K562 (cell line): ENCODE measurements around the gene PPP2R3C. TPM values are rescaled to one million over a fixed set of nuclear protein-coding genes. Genes with fewer than 3 reads are reported as not detected.

ENCODE experiments used
- ATAC-seq: fragments of 200-7000 bp; cut with Tn5 transposase; 3 replicates; pipeline ENCODE4 v1.9.1; 2020; ENCODE audit warnings: moderate library complexity
- BruUV-seq: library from RNA; stranded (reverse); fragments of 400-500 nt; replicated peaks from 2 replicates; lab custom pipeline; 2021; lab: Mats Ljungman, UMichigan
- CTCF ChIA-PET: fragments of 300-600 bp; formaldehyde crosslinking; extraction: SDS; loops from one replicate; lab custom pipeline; 2021; ENCODE audit warnings: low intra/inter-chr PET ratio; lab: Yijun Ruan, JAX
- POLR2A ChIA-PET: fragments of 300-600, 350-650 bp; sonication (Branson Sonifier 250); formaldehyde crosslinking; extraction: SDS; loops from one replicate; lab custom pipeline; 2021; ENCODE audit warnings: antibody characterized with exemption, inconsistent platforms; lab: Yijun Ruan, JAX
- DNase-seq, 4 experiments: peaks; one replicate each; pipeline versions ENCODE4 v3.0.0 to v3.0.0-alpha.2; 2011 to 2018; ENCODE audit warnings: low spot score in 3 of 4, mixed read lengths in 3 of 4; ENCODE audit errors: extremely low read depth in 1 of 4
- FAIRE-seq: peaks from 2 replicates; lab custom pipeline; 2011; peaks lifted over from hg19 to GRCh38; lab: Jason Lieb, UNC
- H2AFZ ChIP-seq: 2 replicates; pipeline ENCODE4 v1.6.0; 2011; ENCODE audit warnings: low read depth, low read length, control low read depth, inconsistent platforms
- H3K27ac ChIP-seq: fragments of 200-600 bp; 3 replicates; pipeline ENCODE4 v1.8.0; 2011; ENCODE audit warnings: low read depth, mild to moderate bottlenecking, control low read depth, inconsistent platforms, low read length, moderate library complexity, mixed read lengths; ENCODE audit errors: extremely low read depth
- H3K27me3 ChIP-seq, 2 experiments: fragments of 300-600 bp in 1 of 2; 2 replicates in 1 of 2; 3 replicates in 1 of 2; pipeline versions ENCODE4 v1.6.0 to v1.8.0; 2011; ENCODE audit warnings: inconsistent platforms in 2 of 2, low read length in 2 of 2, mild to moderate bottlenecking in 1 of 2, mixed read lengths in 1 of 2, moderate library complexity in 1 of 2; ENCODE audit not compliant: control insufficient read depth in 2 of 2, insufficient read depth in 2 of 2
- H3K36me3 ChIP-seq: fragments of 300-600 bp; 3 replicates; pipeline ENCODE4 v1.8.0; 2011; ENCODE audit warnings: mild to moderate bottlenecking, low read length, inconsistent platforms; ENCODE audit not compliant: control insufficient read depth, insufficient read depth
- H3K4me1 ChIP-seq, 2 experiments: fragments of 200-600 bp in 1 of 2; replicated peaks in 1 of 2; 2 replicates in 1 of 2; 3 replicates in 1 of 2; pipeline versions ENCODE4 v1.5.1 to v1.8.0; 2011; ENCODE audit warnings: inconsistent platforms in 2 of 2, low read length in 2 of 2, mild to moderate bottlenecking in 1 of 2, mixed read lengths in 1 of 2, moderate library complexity in 1 of 2; ENCODE audit not compliant: control insufficient read depth in 2 of 2, insufficient read depth in 2 of 2
- H3K4me2 ChIP-seq: 2 replicates; pipeline ENCODE4 v1.6.1; 2011; ENCODE audit warnings: low read length, control low read depth, inconsistent platforms, mixed read lengths; ENCODE audit not compliant: insufficient read depth
- H3K4me3 ChIP-seq: fragments of 200-600 bp; sonication (generic), shearing (Covaris generic); 2 replicates; pipeline ENCODE4 v1.5.1; 2016; ENCODE audit warnings: control low read depth, inconsistent platforms
- H3K79me2 ChIP-seq: fragments of 200-600 bp; 3 replicates; pipeline ENCODE4 v1.8.0; 2011; ENCODE audit warnings: low read length, inconsistent platforms; ENCODE audit not compliant: control insufficient read depth, insufficient read depth
- H3K9ac ChIP-seq, 2 experiments: 2 replicates each; pipeline versions ENCODE4 v1.6.0 to v1.6.1; 2011; ENCODE audit warnings: low read depth in 2 of 2, low read length in 2 of 2, control low read depth in 1 of 2, inconsistent platforms in 1 of 2, mild to moderate bottlenecking in 1 of 2, mixed read lengths in 1 of 2; ENCODE audit not compliant: insufficient read depth in 1 of 2
- H3K9me1 ChIP-seq: one replicate; pipeline ENCODE4 v1.6.0; 2011; ENCODE audit warnings: inconsistent platforms, mild to moderate bottlenecking, low read length, moderate library complexity; ENCODE audit not compliant: control insufficient read depth, insufficient read depth
- H3K9me3 ChIP-seq: replicated peaks from 2 replicates; pipeline ENCODE4 v1.5.1; 2011; ENCODE audit warnings: low read depth, low read length, inconsistent platforms; ENCODE audit not compliant: control insufficient read depth, insufficient read depth
- H4K20me1 ChIP-seq: replicated peaks from 2 replicates; pipeline ENCODE4 v1.6.1; 2011; ENCODE audit warnings: low read length, inconsistent platforms, mixed read lengths; ENCODE audit not compliant: control insufficient read depth, insufficient read depth
- ATF3 ChIP-seq, 2 experiments: fragments of 450-650 bp in 1 of 2; sonication (generic) in 1 of 2; formaldehyde crosslinking in 1 of 2; IDR thresholded peaks in 1 of 2; conservative IDR thresholded peaks in 1 of 2; 2 replicates each; pipeline versions ENCODE4 v1.6.1 to v1.8.1; 2016 to 2023; ENCODE audit warnings: mild to moderate bottlenecking in 2 of 2, moderate library complexity in 2 of 2, inconsistent platforms in 1 of 2, missing genetic modification reagents in 1 of 2
- CEBPG ChIP-seq, 3 experiments: fragments of 200-800 bp in 1 of 3; sonication (Bioruptor generic) in 1 of 3; sonication (generic) in 1 of 3; formaldehyde crosslinking in 1 of 3; IDR thresholded peaks in 2 of 3; conservative IDR thresholded peaks in 1 of 3; 2 replicates each; pipeline versions ENCODE4 v1.6.1 to v1.8.0; 2016 to 2022; ENCODE audit warnings: missing compliant biosample characterization in 2 of 3, missing genetic modification characterization in 2 of 3, mild to moderate bottlenecking in 1 of 3, missing genetic modification reagents in 1 of 3
- DPF2 ChIP-seq: fragments of 450-650 bp; IDR thresholded peaks from 2 replicates; pipeline ENCODE4 v1.6.1; 2016
- FOSL1 ChIP-seq: fragments of 200-800 bp; sonication (Bioruptor generic); conservative IDR thresholded peaks from 2 replicates; pipeline ENCODE4 v1.6.1; 2016; ENCODE audit warnings: missing genetic modification characterization, missing compliant biosample characterization
- JUN ChIP-seq, 2 experiments: sonication (generic) in 1 of 2; formaldehyde crosslinking in 1 of 2; IDR thresholded peaks; 2 replicates each; pipeline versions ENCODE4 v1.6.1 to v1.8.0; 2012 to 2022; ENCODE audit warnings: borderline replicate concordance in 2 of 2, mild to moderate bottlenecking in 2 of 2, improper control_type of control experiment in 1 of 2, low read depth in 1 of 2, low read length in 1 of 2, missing genetic modification reagents in 1 of 2
- JUND ChIP-seq, 2 experiments: IDR thresholded peaks; 2 replicates in 1 of 2; 3 replicates in 1 of 2; pipeline ENCODE4 v1.6.1; 2011; ENCODE audit warnings: borderline replicate concordance in 2 of 2, low read depth in 2 of 2, low read length in 2 of 2, improper control_type of control experiment in 1 of 2, missing biosample characterization in 1 of 2, missing genetic modification characterization in 1 of 2, missing genetic modification reagents in 1 of 2
- MEIS2 ChIP-seq: fragments of 450-650 bp; IDR thresholded peaks from 2 replicates; pipeline ENCODE4 v1.6.1; 2014; ENCODE audit warnings: mild to moderate bottlenecking; ENCODE audit not compliant: partially characterized antibody
- PKNOX1 ChIP-seq: fragments of 450-650 bp; IDR thresholded peaks from 2 replicates; pipeline ENCODE4 v1.6.1; 2016
- SMARCA4 ChIP-seq: fragments of 450-650 bp; IDR thresholded peaks from 2 replicates; pipeline ENCODE4 v1.6.1; 2016
- ZBTB33 ChIP-seq: sonication (generic); formaldehyde crosslinking; IDR thresholded peaks from 2 replicates; pipeline ENCODE4 v1.8.1; 2023; ENCODE audit warnings: mild to moderate bottlenecking, missing genetic modification reagents
- WGBS: fragments of 100-300 bp; shearing (Covaris generic); methylation state at CpG from one replicate; pipeline ENCODE4 v1.1.6; 2016; ENCODE audit warnings: low coverage, mixed read lengths; ENCODE audit not compliant: insufficient coverage; ENCODE audit errors: missing lambda C conversion rate; 5-methylcytosine and 5-hydroxymethylcytosine counted together
- in situ Hi-C: fragments of 300-500 bp; cut with MboI; formaldehyde crosslinking; loops from 4 replicates; pipeline ENCODE4 v1.15.0; 2018; ENCODE audit warnings: inconsistent platforms, mixed read lengths
- intact Hi-C: fragments of 100-400 bp; cut with micrococcal nuclease; formaldehyde crosslinking; loops from 2 replicates; pipeline ENCODE4 v1.14.2; 2022
- polyA plus RNA-seq, 8 experiments: library from polyadenylated mRNA; depleted of rRNA in 4 of 8; stranded (reverse) in 5 of 8; unstranded in 3 of 8; fragments of >200 nt; fragmentation: Nextera tagmentation in 2 of 8; fragmentation: Illumina TruSeq in 1 of 8; extraction: Ambion mirVana in 2 of 8; extraction: Trizol in 1 of 8; gene quantifications; 2 replicates each; pipeline versions ENCODE4 v1.2.1 to v1.2.3, GENCODE V29; 2011 to 2014; ENCODE audit warnings: inconsistent platforms in 1 of 8, missing spikeins in 1 of 8
- total RNA-seq, 7 experiments: library from RNA; depleted of rRNA in 6 of 7; stranded (reverse); fragments of >200 nt in 6 of 7; fragmentation: Illumina TruSeq in 2 of 7; extraction: Trizol in 2 of 7; gene quantifications; 2 replicates each; pipeline versions ENCODE4 v1.2.1 to v1.2.3, GENCODE V29; 2011 to 2021; ENCODE audit warnings: low replicate concordance in 1 of 7

PPP2R3C gene
- total and polyA plus RNA-seq, 9 of the 15 experiments (the other 6 are each of a cell fraction or from before 2014, with no cell fraction given) = 14.7 to 43.3 (median 22.7) TPM

- H4K20me1 ChIP-seq = no peaks in the 10 kb centered on the region
- H3K9me1 ChIP-seq = no peaks in the 10 kb centered on the region
- ATAC-seq (peak; percentile 45), FAIRE-seq (no peak), DNase-seq (peak in 2 of 4 experiments; percentile 14 to 16)
- no peaks in the 10 kb centered on the region for H3K27me3 ChIP-seq
- ChIA-PET CTCF (no interaction called here), POLR2A (no interaction called here)
- in situ Hi-C loops (no loop called here), intact Hi-C loops (no loop called here)
- H3K9ac ChIP-seq = no peak overlapping the region
- no peak overlapping the region for H3K4me2 ChIP-seq
- H3K79me2 ChIP-seq = no peaks in the 10 kb centered on the region
- BruUV-seq = no TSS peak
- peaks cover 0 to 6% of the 10 kb centered on the region in 2 experiments; a peak in 1 of 5 replicates for H3K4me1 ChIP-seq
- H3K27ac ChIP-seq = peak overlapping the region; percentile 8; the same call in 1 of the 3 replicates
- H3K9me3 ChIP-seq = no peaks in the 10 kb centered on the region
- no peak overlapping the region for H3K4me3 ChIP-seq
- H2AFZ ChIP-seq = no peak overlapping the region
- H3K36me3 ChIP-seq = peaks cover 11% of the 10 kb centered on the region; the same call in 2 of the 3 replicates
- WGBS = 23% methylated on average over 6 of the region's 6 CpGs
- TF ChIP-seq JUN (IDR thresholded peaks at IDR 0.05; ENCODE audit: borderline replicate concordance, low read depth, low read length) = peak; percentile 83
- TF ChIP-seq JUN (CRISPR knock-in tag; IDR thresholded peaks at IDR 0.05; ENCODE audit: borderline replicate concordance) = no peak
- TF ChIP-seq CEBPG (CRISPR knock-in tag; IDR thresholded peaks at IDR 0.05) = peak; percentile 61
- TF ChIP-seq CEBPG (tag; conservative IDR thresholded peaks at IDR 0.05 in 1 of 2, IDR thresholded peaks at IDR 0.05 in 1 of 2) = no peak; a peak in 1 of 4 replicates
- TF ChIP-seq MEIS2 = peak; percentile 42
- TF ChIP-seq JUND (IDR thresholded peaks at IDR 0.05; ENCODE audit: borderline replicate concordance, low read depth, low read length) = peak; percentile 88
- peak; percentile 85; the same call in 2 of the 3 replicates for TF ChIP-seq JUND (tag; IDR thresholded peaks at IDR 0.05; ENCODE audit: borderline replicate concordance, low read depth, low read length)
- peak; percentile 93 for TF ChIP-seq ATF3 (IDR thresholded peaks at IDR 0.05)
- TF ChIP-seq ATF3 (CRISPR knock-in tag; conservative IDR thresholded peaks at IDR 0.05) = no peak
- TF ChIP-seq ZBTB33 = no peak
- peak; percentile 56; the same call in 1 of the 2 replicates for TF ChIP-seq SMARCA4
- TF ChIP-seq DPF2 = 0 out of 2 replicates have a peak, but pooled peaks have one; percentile 39
- peak; percentile 93 for TF ChIP-seq FOSL1 (tag)
- TF ChIP-seq PKNOX1 = peak; percentile 33; the same call in 1 of the 2 replicates
These were observed 38.1 kb upstream of the PPP2R3C start for GRCh38 chr14:35159742-35160409.
